ENCODE results near the gene GDPD2.

GDPD2 gene

DNA sequence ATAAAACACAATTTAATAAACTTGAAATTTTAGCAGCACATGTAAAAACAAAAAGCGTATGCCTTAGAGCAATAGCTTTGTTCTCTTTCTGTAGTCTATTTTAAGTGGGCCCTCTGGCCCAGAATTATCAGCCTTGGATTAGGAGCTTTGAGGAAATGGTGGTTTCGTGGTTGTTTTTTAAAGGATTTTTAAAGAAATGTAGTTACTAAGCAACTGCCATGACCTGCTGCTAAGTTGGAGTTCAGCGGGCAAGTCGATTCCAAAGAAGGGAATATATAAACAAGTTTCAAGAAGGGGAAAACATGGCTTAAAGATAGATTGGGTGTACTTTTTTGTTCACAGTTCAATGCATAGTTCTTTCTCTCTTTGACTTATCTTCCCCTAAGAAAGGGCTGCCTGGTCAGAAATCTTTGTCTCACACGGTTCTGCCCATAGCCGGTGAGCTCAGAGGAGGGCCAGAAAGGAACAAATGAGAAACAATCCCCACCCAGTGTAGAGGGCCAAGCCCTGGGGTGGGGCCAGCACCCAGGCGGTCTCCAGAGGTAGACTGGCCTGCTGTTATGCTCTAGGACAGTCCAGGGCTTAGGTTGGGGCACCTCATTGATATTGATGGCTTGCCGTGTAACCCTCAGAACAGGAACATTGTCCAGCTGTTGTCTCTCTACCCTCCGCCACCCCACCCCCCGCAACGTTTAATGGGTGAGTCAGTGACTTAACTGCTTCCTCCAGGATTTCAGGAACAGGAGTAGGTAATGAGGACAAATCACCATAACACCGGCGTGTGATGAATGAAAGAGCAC lies 54.0 kb downstream of the GDPD2 start:
- DNase-seq = no peak

- DNase-seq = no peak
Measured at GRCh38 chrX:70477734-70478075, 54.6 kb downstream of the GDPD2 start.

- DNase-seq = no peak
Measured at GRCh38 chrX:70478526-70479245, 55.6 kb downstream of the GDPD2 start.

- no peak for DNase-seq
Measured at GRCh38 chrX:70479247-70479921, 56.3 kb downstream of the GDPD2 start.

DNA sequence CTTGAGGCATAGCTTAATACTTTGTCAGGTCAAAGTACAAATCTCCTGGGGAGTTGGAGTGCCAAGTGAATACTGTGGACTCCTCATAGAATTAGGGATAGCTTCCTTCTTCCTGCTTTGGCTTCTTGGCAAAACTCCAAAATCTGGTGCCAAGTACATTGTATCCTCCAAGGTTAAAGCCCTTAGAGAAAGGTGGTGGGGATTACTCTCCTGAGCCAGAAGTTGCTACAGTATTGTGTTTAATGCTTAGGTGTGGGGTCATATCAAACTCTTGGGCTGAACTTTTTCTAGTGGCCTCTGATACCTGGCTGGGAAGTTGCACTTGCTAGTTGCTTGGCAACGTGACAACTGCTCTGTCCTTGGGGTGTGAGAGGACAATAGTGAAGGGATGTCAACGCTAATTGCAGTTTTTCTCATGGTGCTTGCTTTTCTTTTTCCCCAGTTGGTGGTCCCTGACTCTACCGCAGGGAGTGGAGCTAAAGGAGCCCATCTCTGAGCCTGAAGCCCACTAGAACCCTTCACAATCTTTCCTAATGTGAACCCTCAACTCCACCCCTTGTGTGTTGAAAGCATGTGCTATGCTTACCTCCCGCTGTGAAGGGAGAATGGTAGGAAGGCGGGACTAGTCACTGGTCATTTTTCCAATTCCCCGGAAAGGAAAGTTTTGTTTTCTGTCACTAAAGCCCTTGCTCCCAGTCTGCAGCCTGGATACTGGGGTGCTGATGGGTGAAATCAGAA lies 57.0 kb downstream of the GDPD2 start:
- no peak for DNase-seq

DNA sequence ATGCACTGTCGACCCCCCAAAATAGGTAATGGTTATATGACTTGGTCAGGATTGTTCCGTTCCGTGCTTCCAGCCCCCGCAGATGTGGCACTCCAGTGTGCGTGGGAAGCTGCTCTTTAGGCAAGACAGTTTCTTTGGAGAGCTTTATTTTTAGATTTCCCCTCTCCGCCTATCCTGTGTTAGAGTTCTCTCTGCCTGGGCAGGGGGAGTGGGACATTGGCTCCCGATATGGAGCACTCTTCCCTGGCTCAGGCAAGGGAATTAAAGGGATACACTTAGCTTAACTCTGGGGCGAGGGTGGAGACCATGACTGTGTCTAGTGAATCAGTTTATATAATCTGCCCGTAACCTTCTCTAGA lies 57.5 kb downstream of the GDPD2 start:
- no peak for DNase-seq

DNA sequence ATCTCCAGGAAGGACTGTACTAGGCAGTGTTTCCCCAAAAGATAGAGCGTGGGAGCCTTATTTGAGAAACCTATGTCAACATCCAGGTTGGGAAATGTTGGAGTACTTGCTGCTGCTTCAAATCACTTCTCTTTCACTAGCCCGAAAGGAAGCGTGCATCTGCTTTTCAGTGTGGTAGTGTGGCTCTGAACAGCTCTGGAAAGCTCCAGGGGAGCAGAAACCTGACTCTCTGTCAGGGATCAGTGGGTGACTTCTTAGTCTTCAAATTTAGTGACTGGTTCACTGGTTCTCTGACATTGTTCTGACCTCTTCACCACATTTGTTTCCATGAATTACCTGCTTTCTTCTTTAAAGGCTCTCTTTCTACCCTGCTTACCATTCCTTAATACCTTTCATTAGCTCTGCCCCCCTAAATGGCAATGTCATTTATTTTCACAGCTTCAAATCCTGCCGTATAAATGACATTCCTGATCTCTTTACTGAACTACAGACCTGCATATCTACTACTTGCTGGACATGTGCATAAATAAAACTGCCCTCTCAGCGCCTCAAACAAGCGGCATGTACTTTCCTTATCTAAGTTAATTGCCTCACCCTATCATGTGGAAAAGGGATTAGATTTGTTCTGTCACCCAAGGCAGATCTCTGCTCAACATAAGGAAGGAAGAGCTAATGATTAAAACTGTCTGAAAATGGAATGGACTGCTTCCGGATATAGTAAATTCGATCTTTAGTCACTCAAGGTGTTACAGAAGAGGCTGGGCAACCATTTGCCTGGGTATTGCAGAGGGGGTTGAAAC lies 58.6 kb downstream of the GDPD2 start:
- DNase-seq = no peak

DNA sequence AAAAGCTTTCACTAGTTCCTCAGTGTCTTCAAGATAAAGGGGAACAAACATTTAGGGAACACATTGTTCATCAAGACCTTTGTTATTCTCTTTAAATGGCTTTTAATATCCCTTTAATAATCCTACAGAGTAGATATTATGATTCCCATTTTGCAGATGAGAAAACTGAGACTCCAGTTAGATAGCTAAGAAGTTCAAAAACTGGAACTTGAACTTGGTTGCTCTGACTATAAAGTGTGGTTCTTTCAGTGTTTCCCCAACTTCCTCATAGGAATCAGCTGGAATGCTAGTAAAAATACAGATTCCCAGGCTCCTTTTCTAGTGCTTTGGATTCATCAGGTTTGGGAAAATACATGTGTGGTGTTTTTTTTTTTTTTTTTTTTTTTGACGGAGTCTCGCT lies 59.2 kb downstream of the GDPD2 start:
- DNase-seq = no peak
